HL-60 (cell line): Measurements from ENCODE around the gene AGPAT1.

Source experiments
- CTCF ChIP-seq: IDR thresholded peaks from one replicate; pipeline ENCODE4 v1.5.1; 2011; ENCODE audit warnings: low read length, control low read depth, inconsistent platforms; ENCODE audit not compliant: insufficient read depth
- GABPA ChIP-seq: IDR thresholded peaks from 2 replicates; pipeline ENCODE4 v1.6.1; 2012; ENCODE audit warnings: low read depth
- POLR2AphosphoS5 ChIP-seq: IDR thresholded peaks from 2 replicates; pipeline ENCODE4 v1.6.1; 2012; ENCODE audit warnings: low read depth

GRCh38 chr6:32146287-32146686 is 29.6 kb downstream of the AGPAT1 start:
- TF ChIP-seq CTCF: no peak
- TF ChIP-seq POLR2AphosphoS5: no peak
- no peak for TF ChIP-seq GABPA
